NOMO-1 treated with DMSO at 0.1 percent for 48 hours (cell line): ENCODE measurements around the gene CTDSP2.
"Not testable (repeated sequence)": the region's sequence is repeated elsewhere in the genome, so short reads cannot be mapped to it uniquely, and the experiment has no call there.

ENCODE experiments used
- DNase-seq: peaks from one replicate; lab custom pipeline; 2025; ENCODE audit not compliant: unreplicated experiment; lab: John Stamatoyannopoulos, UW

The CTDSP2 gene

GRCh38 chr12:57836442-57837375, 9.8 kb downstream of the CTDSP2 start:
- DNase-seq = peak; percentile 83

GRCh38 chr12:57835366-57836288, 10.9 kb downstream of the CTDSP2 start:
- DNase-seq = peak; percentile 25

- DNase-seq = no peak
Measured at GRCh38 chr12:57834086-57834876, 12.2 kb downstream of the CTDSP2 start.

- no peak for DNase-seq
Measured at GRCh38 chr12:57833672-57834071, 12.9 kb downstream of the CTDSP2 start.

GRCh38 chr12:57832966-57833365, 13.6 kb downstream of the CTDSP2 start:
- no peak for DNase-seq

- no peak for DNase-seq
Measured at GRCh38 chr12:57830393-57830792, 16.1 kb downstream of the CTDSP2 start.

GRCh38 chr12:57829025-57829777, 17.3 kb downstream of the CTDSP2 start:
- no peak for DNase-seq

- no peak for DNase-seq
Measured at GRCh38 chr12:57826966-57827365, 19.6 kb downstream of the CTDSP2 start.

- no peak for DNase-seq
Measured at GRCh38 chr12:57826400-57826799, 20.1 kb downstream of the CTDSP2 start.

- DNase-seq = no peak
Measured at GRCh38 chr12:57825451-57825850, 21.1 kb downstream of the CTDSP2 start.

GRCh38 chr12:57823908-57824640, 22.5 kb downstream of the CTDSP2 start:
- no peak for DNase-seq

- DNase-seq = no peak
Measured at GRCh38 chr12:57823131-57823907, 23.2 kb downstream of the CTDSP2 start.

- DNase-seq = no peak
Measured at GRCh38 chr12:57822392-57823130, 24.0 kb downstream of the CTDSP2 start.

GRCh38 chr12:57821474-57822214, 24.9 kb downstream of the CTDSP2 start:
- DNase-seq = no peak

GRCh38 chr12:57821015-57821414, 25.5 kb downstream of the CTDSP2 start:
- not testable (repeated sequence) for DNase-seq

GRCh38 chr12:57820119-57820518, 26.4 kb downstream of the CTDSP2 start:
- DNase-seq = not testable (repeated sequence)

- DNase-seq = not testable (repeated sequence)
Measured at GRCh38 chr12:57817990-57818331, 28.6 kb downstream of the CTDSP2 start.
